ENCODE measurements around the gene ERC2. TPM values are rescaled to one million over a fixed set of nuclear protein-coding genes. Genes with fewer than 3 reads are reported as not detected.

Gene ERC2
- total and polyA plus RNA-seq, 2 of the 8 experiments (the other 6 are each of a cell fraction or from before 2014, with no cell fraction given) = 16.4 to 22.8 TPM

GRCh38 chr3:55911266-55911665 lies 557.0 kb downstream of the ERC2 start:
- Histone ChIP-seq H3K4me1 (replicated peaks in 1 of 4; ENCODE audit: control insufficient read depth in 3 of 4, insufficient read depth in 4 of 4, low read length in 3 of 4) (no peaks in the 10 kb centered on the region), H2BK12ac (ENCODE audit: low read depth, low read length) (no peak overlapping the region), H2BK5ac (ENCODE audit: low read depth, low read length) (no peak overlapping the region), H3K4ac (replicated peaks; ENCODE audit: insufficient read length, low read depth, low read length) (no peak overlapping the region), H2AK5ac (ENCODE audit: low read depth, low read length) (no peak overlapping the region), H4K20me1 (replicated peaks in 1 of 2; ENCODE audit: control insufficient read depth in 1 of 2, insufficient read depth in 2 of 2, low read length in 2 of 2) (no peaks in the 10 kb centered on the region), H2AFZ (ENCODE audit: low read length) (no peak overlapping the region), H3K36me3 (ENCODE audit: control insufficient read depth in 2 of 4, insufficient read depth in 4 of 4, low read length in 3 of 4) (no peaks in the 10 kb centered on the region), H3K4me2 (ENCODE audit: insufficient read depth in 1 of 2, low read depth in 2 of 2, low read length in 2 of 2) (no peak overlapping the region), H3K27ac (ENCODE audit: low read depth, low read length) (no peak overlapping the region), H3K9me3 (ENCODE audit: insufficient read depth in 2 of 2, low read depth in 1 of 2, low read length in 1 of 2) (no peaks in the 10 kb centered on the region), H3K56ac (replicated peaks; ENCODE audit: insufficient read length, low read depth, low read length) (no peak overlapping the region), H4K91ac (replicated peaks; ENCODE audit: insufficient read length, low read length) (no peak overlapping the region), H2BK20ac (ENCODE audit: low read length) (no peak overlapping the region), H3K23ac (ENCODE audit: insufficient read length) (no peak overlapping the region), H2BK120ac (replicated peaks; ENCODE audit: low read depth, low read length) (no peak overlapping the region), H4K5ac (ENCODE audit: insufficient read length, low read depth, low read length) (no peak overlapping the region), H3K79me2 (ENCODE audit: control insufficient read depth in 1 of 2, insufficient read depth in 2 of 2, low read length in 2 of 2) (no peaks in the 10 kb centered on the region), H3K79me1 (ENCODE audit: low read depth, low read length) (no peaks in the 10 kb centered on the region; the same call in 1 of the 2 replicates), H4K8ac (ENCODE audit: extremely low read depth, insufficient read depth, low read length) (no peak overlapping the region), H3K4me3 (ENCODE audit: extremely low read depth in 1 of 4, insufficient read depth in 2 of 4, low read depth in 3 of 4, low read length in 4 of 4) (no peak overlapping the region), H3K9ac (replicated peaks in 1 of 4; ENCODE audit: extremely low read depth in 1 of 4, low read depth in 3 of 4, low read length in 3 of 4) (no peak overlapping the region), H3K23me2 (ENCODE audit: low read depth, low read length) (no peaks in the 10 kb centered on the region), H3K18ac (ENCODE audit: extremely low read depth, low read length) (no peak overlapping the region), H3K14ac (ENCODE audit: insufficient read length) (no peak overlapping the region), H2BK15ac (ENCODE audit: low read length) (no peak overlapping the region), H3K27me3 (replicated peaks in 1 of 4; ENCODE audit: control insufficient read depth in 3 of 4, extremely low read depth in 1 of 4, insufficient read depth in 3 of 4, low read length in 3 of 4) (no peaks in the 10 kb centered on the region; a peak in 1 of 7 replicates)
- no peak for TF ChIP-seq FOSL1 (IDR thresholded peaks at IDR 0.05; ENCODE audit: insufficient read depth, low read depth, low read length)
- no peak for TF ChIP-seq RFX5 (IDR thresholded peaks at IDR 0.05; ENCODE audit: borderline replicate concordance, low read depth, low read length)
- no peak for FAIRE-seq
- CTCF ChIA-PET (ENCODE audit: partially characterized antibody) = interaction anchor here (1.1 to 1.4 kb wide), 2 partner anchors 340 to 392 kb away, joined by 3 read pairs; no protein-coding TSS in a partner anchor
- POLR2A ChIA-PET (ENCODE audit: partially characterized antibody) = no interaction called here
- no peak for DNase-seq (ENCODE audit: low read depth in 1 of 2, low spot score in 2 of 2)
- WGBS, 2 experiments (ENCODE audit: extremely low coverage in 1 of 2, insufficient coverage in 1 of 2, insufficient read length in 1 of 2, insufficient replicate concordance in 2 of 2, low coverage in 1 of 2, low lambda C conversion rate in 2 of 2, missing lambda C conversion rate in 1 of 2) = 95% methylated on average over 4 of the region's 4 CpGs; no CpG with 5 or more reads in 1 of the 2 experiments

Data from H1 (cell line).